Activated CD4-positive, alpha-beta T cell treated with anti-CD3 and anti-CD28 coated beads, Interleukin-2, amount 50 U/mL, for 16 hours (primary cell): ENCODE measurements around the gene C12orf56.
"Not testable (repeated sequence)": the region's sequence is repeated elsewhere in the genome, so short reads cannot be mapped to it uniquely, and the experiment has no call there.

ENCODE experiments used
- DNase-seq: peaks from one replicate; pipeline ENCODE4 v3.0.0-alpha.2; 2020

The C12orf56 gene

GRCh38 chr12:64385019-64385418 is 5.5 kb downstream of the C12orf56 start:
- no peak for DNase-seq

GRCh38 chr12:64383675-64384074 is 6.9 kb downstream of the C12orf56 start:
- DNase-seq, result no peak

GRCh38 chr12:64362721-64363305 is 27.7 kb downstream of the C12orf56 start:
- DNase-seq, result no peak

- DNase-seq, result not testable (repeated sequence)
Observed at GRCh38 chr12:64361173-64361572, 29.4 kb downstream of the C12orf56 start.

GRCh38 chr12:64356209-64356608 is 34.3 kb downstream of the C12orf56 start:
- not testable (repeated sequence) for DNase-seq

- DNase-seq, result no peak
Observed at GRCh38 chr12:64352181-64352580, 38.4 kb downstream of the C12orf56 start.

- DNase-seq, result no peak
Observed at GRCh38 chr12:64351265-64351664, 39.3 kb downstream of the C12orf56 start.

- no peak for DNase-seq
Observed at GRCh38 chr12:64347630-64348029, 42.9 kb downstream of the C12orf56 start.

- DNase-seq, result not testable (repeated sequence)
Observed at GRCh38 chr12:64344631-64345030, 45.9 kb downstream of the C12orf56 start.

GRCh38 chr12:64340546-64340945 is 50.0 kb downstream of the C12orf56 start:
- not testable (repeated sequence) for DNase-seq

- no peak for DNase-seq
Observed at GRCh38 chr12:64335886-64336466, 54.6 kb downstream of the C12orf56 start.

- DNase-seq, result no peak
Observed at GRCh38 chr12:64332938-64333337, 57.6 kb downstream of the C12orf56 start.

- no peak for DNase-seq
Observed at GRCh38 chr12:64332296-64332695, 58.3 kb downstream of the C12orf56 start.

GRCh38 chr12:64329031-64329710 is 61.4 kb downstream of the C12orf56 start:
- not testable (repeated sequence) for DNase-seq

GRCh38 chr12:64325055-64325454 is 65.5 kb downstream of the C12orf56 start:
- DNase-seq, result no peak

- DNase-seq, result no peak
Observed at GRCh38 chr12:64323476-64324225, 66.9 kb downstream of the C12orf56 start.

- no peak for DNase-seq
Observed at GRCh38 chr12:64323006-64323405, 67.6 kb downstream of the C12orf56 start.

GRCh38 chr12:64320611-64321010 is 69.9 kb downstream of the C12orf56 start:
- DNase-seq, result no peak

GRCh38 chr12:64319540-64320225 is 70.9 kb downstream of the C12orf56 start:
- DNase-seq, result not testable (repeated sequence)

GRCh38 chr12:64318605-64319004 is 72.0 kb downstream of the C12orf56 start:
- DNase-seq, result no peak

- no peak for DNase-seq
Observed at GRCh38 chr12:64311877-64312276, 78.7 kb downstream of the C12orf56 start.

GRCh38 chr12:64304571-64304970 is 86.0 kb downstream of the C12orf56 start:
- no peak for DNase-seq

- DNase-seq, result no peak
Observed at GRCh38 chr12:64299628-64300027, 90.9 kb downstream of the C12orf56 start.
